HG02938 (cell line): ENCODE data around the gene GATD1.

Experiments
- ATAC-seq: cut with Tn5 transposase; IDR thresholded peaks from one replicate; pipeline ENCODE4 v1.9.1; 2021; ENCODE audit warnings: mild to moderate bottlenecking, moderate library complexity; ENCODE audit not compliant: unreplicated experiment

Gene GATD1

DNA sequence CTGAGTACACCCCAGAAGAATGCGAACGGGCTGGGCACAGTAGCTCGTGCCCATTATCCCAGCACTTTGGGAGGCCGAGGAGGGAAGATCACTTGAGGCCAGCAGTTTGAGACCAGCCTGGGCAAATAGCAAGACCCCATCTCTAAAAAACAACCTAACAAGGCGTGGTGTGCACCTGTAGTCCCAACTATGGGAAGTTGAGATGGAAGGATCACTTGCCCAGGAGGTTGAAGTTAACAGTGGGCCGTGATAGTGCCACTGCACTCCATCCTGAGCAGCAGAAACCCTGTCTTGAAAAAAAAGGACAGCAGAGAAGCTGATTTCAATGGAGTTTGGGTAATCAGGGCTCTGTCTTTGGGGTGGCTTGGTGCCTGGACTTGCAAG is 35.8 kb upstream of the GATD1 start:
- ATAC-seq, result no peak

DNA sequence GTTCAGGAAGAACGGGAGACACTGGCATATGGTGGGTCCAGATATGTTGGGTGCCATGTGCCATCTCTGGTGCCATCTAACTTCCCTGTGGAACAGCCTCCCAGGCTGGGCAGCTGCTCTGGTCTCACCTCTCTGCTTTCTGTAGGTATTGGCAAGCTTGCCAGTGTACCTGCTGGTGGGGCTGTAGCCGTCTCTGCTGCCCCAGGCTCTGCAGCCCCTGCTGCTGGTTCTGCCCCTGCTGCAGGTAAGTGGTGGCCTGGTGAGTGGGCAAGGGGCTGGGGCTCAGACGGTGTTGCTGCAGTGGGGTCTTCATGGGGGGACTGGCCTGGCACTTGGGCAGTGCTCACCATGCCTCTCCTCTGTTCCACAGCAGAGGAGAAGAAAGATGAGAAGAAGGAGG is 35.1 kb upstream of the GATD1 start:
- ATAC-seq, result no peak

DNA sequence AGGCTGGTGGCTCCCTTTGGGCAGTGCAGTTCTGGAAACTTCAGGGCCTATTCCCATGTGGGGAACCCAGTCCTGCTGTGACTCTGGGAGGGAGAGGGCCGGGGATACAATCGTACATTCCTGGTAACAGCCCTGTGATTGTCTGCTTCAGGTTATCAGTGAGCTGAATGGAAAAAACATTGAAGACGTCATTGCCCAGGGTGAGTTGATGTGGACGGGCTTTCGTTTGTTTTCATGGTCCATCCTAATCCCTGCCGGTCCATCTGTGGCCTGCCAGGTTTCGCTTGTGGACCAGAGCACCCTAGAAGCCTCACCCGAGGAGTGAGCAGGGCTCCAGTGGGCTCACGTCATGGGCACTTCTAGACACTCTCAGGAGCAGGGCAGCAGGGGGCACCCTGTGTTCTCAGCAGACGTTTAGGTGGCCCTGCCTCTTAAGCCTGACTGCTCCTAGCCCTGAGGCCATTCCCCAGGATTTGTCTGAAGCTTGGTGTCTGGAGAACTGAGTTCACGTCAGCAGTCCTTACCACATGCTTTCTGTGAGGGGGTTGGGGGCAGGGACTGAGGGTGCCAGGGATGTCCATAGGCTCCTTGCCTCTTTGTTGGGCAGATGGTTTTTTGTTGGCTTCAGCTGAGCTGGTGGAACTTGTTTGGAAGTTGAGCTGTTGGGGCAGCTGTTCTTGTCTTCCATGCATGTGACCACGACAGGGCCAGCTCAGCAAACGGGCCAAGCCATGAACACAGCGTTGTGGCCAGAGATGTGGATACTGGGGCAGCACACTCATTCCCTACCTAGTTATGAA is 34.4 kb upstream of the GATD1 start:
- no peak for ATAC-seq

GRCh38 chr11:810040-810567 is 32.8 kb upstream of the GATD1 start:
- no peak for ATAC-seq

- ATAC-seq, result peak; percentile 72
These were observed 32.2 kb upstream of the GATD1 start, which contains the start of gene RPLP2 for GRCh38 chr11:809287-810039. TSS of gene RPLP2 (plus strand) at chr11:809967. CDS start at chr11:810235, 268 bp downstream.

DNA sequence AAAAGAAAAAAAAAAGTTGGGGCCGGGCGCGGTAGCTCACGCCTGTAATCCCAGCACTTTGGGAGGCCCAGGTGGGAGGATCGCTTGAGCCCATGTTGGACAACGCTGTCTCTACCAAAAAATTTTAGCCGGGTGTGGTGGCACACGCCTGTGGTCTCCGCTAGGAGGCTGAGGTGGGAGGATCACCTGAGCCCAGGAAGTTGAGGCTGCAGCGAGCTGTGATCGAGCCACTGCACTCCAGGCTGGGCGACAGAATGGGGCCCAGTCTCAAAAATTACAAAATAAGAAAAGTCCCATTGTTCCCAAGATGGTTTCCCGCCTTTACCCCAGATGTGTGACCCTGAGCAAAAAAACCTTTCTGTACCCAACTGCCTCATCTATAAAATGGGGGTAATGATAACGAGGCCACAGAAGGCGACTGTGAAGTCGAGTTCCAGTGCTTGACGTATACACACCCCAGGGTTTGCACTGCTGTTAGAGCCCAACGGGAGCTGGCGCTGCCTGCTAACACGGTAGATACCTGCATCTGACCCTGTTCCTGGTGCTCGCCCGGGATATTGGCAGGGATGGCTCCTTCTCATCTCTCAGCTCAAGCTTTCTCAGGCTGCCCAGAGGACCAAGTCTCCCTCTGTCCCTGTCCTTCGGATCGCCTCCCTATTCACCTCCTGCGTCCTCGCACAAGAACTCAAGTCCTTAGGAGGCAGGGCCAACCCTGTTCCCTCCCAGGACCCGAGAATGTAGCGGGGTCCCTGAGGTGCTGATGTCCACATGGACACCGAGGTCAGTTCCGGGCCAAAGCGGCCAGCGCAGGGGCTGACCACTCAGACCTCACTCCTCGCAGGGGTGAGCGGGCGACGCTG is 31.4 kb upstream of the GATD1 start:
- ATAC-seq, result no peak

- ATAC-seq, result no peak
These were observed 27.3 kb upstream of the GATD1 start for GRCh38 chr11:804599-804964.

DNA sequence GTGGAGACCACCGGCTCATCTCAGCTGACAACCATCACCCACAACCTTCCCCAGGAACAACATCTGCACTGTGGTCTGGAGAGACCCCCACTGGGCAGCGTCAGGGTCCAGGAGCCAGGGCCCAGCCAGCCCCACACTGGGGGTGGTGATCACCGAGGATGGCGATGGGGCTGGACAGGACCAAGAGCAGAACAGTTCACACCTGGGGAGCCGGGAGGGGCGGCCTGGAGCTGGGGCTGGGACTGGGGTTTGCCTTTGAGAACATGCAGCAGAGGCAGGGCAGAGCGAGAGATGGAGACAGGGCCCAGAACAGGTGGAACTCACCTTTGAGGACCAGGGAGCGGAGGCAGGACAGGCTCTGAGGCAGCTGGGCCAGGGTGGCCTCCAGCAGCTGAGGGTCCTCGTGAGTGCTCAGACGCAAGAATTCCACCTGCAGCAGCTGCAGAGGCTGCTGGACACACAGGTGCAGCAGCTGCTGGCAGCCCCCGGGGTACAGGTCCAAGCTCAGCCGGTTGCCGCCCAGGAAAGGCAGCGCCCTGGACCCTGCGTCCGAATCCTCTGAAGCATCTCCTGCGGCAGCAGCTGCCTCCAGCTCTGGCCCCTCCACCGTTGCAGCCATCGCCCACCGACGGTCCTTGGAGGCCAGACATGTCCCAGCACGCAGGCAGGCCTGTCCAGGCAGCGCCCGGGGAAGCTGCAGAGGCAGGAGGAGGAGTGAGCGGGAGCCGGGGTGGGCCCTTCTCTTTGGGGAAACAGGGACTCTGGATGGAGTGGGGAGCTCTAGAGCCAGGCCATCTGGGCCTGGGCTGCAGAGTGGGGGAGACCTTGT is 26.7 kb upstream of the GATD1 start:
- no peak for ATAC-seq

GRCh38 chr11:803467-803742 is 26.1 kb upstream of the GATD1 start:
- ATAC-seq, result no peak

GRCh38 chr11:802693-803466 is 25.6 kb upstream of the GATD1 start:
- ATAC-seq, result no peak

GRCh38 chr11:802018-802617 is 24.8 kb upstream of the GATD1 start:
- ATAC-seq, result no peak

- ATAC-seq, result no peak
These were observed 24.0 kb upstream of the GATD1 start for GRCh38 chr11:801097-801780.

GRCh38 chr11:800473-800872 is 23.2 kb upstream of the GATD1 start:
- no peak for ATAC-seq

DNA sequence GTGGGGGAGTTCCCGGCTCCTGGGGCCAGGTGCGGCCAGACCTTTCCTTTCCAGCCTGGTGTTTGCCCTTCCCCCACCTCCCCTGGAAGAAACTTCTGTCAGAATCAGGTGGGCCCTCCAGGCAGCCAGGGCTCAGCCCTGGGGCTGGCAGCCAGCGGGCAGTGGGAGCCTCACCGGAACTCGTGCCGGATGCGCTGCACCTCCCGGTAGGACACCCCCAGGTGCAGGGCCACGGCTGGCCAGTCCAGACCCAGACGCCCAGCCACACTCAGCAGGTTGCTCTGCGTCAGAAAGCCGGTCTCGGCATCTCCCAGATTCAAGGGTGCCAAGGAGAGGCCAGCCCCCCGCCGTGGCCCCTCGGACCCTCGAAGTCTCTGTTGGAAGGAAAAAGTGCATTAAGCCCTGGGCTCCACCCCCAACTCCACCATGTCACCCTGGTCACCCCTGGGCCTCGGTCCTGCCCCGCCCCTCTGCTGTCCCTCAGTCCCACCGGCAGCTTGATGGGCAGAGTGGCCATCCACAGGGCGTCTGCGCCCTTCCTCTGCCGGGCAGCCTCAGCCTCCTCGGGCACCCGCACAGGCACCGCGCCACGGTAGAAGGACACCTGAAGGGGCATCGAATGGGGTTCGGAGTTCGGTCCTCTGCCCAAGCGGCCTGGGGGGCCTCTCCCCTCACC is 22.5 kb upstream of the GATD1 start:
- no peak for ATAC-seq

- ATAC-seq, result peak; percentile 36
These were observed 20.9 kb upstream of the GATD1 start, which contains the start of gene SLC25A22 for GRCh38 chr11:798093-798713. TSS of gene SLC25A22 (minus strand) at chr11:798281. CDS start at chr11:795006, 3,275 bp downstream.

DNA sequence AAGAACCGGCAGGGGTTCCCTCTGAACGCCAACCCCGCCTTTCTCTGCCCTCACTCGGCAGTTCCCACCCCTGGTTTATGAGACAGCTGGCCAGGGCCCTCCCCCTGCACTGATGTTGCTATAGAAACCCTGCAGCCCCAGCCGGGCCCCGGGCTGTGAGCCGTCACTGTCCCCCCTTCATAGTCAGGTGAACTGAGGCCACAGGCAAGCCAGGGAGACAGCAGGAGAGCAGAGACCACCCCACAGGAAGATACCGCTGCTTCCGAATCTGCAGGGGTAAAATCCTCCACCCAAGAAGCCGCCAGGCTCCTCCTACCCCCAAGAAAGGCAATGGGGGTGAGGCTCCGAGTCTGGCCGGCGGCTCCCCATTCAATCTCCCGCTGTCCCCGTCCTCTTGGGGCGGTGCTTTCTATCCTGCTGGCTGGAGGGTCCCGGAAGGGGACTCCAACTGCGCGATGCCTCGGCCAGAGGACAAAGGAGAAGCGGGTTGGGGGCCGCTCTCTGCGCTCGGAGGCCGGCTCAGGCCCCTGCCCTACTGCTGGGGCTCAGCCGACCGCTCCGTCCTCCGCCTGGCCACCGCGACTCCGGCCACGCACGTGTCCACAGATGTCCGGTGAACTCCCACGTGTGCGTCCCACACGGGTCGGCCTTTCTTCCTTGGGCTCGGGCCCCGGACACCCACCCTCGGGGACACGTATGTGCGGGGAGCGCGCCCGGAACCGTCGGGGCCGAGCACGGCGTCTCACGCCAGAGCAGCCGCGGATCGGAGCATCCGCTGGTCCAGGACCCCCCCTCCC is 20.2 kb upstream of the GATD1 start:
- peak; percentile 36 for ATAC-seq
